HG03575 (cell line): Measurements from ENCODE around the gene SRPX2.

Experiments
- ATAC-seq: cut with Tn5 transposase; IDR thresholded peaks from one replicate; pipeline ENCODE4 v1.9.1; 2021; ENCODE audit not compliant: unreplicated experiment, insufficient number of reproducible peaks, low FRiP score; ENCODE audit errors: extremely low read depth

SRPX2 gene

GRCh38 chrX:100648458-100649417 is 4.7 kb downstream of the SRPX2 start:
- ATAC-seq, result no peak

GRCh38 chrX:100649550-100650356 is 5.8 kb downstream of the SRPX2 start:
- no peak for ATAC-seq

- ATAC-seq, result no peak
Observed at GRCh38 chrX:100650841-100651240, 6.8 kb downstream of the SRPX2 start.

DNA sequence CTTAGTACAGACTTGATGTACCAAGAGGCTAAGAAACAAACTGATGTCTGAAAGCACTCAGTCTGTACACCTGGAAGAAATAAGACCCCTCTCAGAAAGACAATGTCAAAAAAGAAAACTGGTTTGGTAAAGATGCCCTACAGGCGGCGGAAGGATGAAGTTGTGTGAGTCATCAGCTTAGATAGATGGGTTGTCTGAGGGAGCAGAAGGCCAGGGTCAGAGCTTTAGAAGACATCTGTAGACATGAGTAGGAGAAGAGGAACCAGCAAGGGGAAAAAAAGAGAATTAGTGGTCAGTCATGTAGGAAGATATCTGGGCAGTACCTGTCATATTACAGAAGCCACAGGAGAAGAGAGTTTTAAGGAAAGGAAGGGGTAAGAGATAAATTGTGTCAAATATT is 8.3 kb downstream of the SRPX2 start:
- ATAC-seq, result no peak

DNA sequence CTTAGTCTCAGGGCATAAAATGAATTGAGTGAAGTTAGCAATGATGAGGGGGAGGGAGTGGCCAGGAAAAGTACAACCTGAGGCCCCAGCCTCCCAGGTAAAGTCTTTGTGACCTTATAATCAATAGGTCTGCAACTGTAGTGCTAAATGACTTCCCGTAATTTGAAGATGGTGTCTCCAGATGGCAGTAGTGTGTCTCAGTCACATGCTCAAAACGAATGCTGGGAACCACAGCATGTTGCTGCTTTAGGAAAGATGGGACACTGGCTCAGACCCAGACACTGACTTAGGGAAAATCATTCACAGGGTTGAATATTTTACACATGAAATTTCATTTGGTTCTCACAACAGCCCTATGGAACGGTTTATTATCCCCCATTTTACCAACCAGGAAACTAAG is 10.3 kb downstream of the SRPX2 start:
- no peak for ATAC-seq

GRCh38 chrX:100658941-100659381 is 15.0 kb downstream of the SRPX2 start:
- no peak for ATAC-seq

DNA sequence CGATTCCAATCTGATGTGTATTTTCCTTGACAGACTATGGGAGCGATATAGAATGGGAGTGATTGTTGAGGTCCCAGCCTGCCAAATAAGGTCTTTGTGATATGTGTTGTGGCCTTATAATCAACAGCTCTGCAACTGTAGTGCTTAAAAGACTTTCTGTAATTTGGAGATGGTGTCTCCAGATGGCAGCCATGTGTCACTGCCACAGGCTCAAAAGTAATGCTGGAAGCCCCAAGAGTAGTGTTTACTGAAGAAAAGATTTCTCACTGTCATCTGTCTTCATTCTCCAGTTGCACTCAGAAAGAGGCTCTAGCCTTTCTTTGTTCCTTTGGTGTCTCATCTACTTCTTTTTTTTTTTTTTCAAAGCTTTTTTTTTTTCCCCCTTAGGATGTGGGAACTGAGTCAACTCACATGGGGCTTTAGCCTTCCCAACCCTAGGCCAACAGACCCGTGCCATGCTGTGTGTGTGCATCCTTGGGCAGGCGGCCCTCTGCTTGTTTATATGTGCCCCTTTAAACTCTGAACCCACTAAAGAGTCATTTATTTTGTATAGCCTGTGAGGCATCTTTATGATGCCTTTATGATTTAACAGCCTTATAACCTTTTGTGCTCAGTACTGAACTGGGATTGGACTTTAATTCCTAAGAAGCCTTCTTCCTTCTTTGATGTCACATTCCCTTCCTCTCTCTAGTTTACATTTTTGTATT is 15.6 kb downstream of the SRPX2 start:
- no peak for ATAC-seq

GRCh38 chrX:100662170-100662569 is 18.2 kb downstream of the SRPX2 start:
- ATAC-seq, result no peak

- no peak for ATAC-seq
Observed at GRCh38 chrX:100662796-100663195, 18.8 kb downstream of the SRPX2 start.

DNA sequence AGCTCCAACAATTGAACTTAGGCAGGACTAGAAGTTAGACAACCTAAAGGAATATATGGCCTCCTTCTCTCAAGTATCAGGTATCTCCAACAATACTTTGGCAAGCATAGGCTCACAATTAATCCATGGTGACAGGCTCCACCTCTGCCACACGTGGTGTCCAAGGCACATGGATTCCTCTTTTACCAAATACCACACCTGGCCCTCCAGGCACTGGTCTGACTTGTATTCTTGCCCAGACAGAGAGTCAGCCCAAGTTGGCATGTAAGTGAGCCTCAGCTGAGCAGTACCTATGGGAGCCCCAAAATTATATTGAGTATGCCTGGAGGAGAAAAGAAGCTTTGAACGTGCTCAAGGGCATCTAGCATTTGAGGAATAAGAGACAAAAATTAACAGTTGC is 19.6 kb downstream of the SRPX2 start:
- ATAC-seq, result no peak

DNA sequence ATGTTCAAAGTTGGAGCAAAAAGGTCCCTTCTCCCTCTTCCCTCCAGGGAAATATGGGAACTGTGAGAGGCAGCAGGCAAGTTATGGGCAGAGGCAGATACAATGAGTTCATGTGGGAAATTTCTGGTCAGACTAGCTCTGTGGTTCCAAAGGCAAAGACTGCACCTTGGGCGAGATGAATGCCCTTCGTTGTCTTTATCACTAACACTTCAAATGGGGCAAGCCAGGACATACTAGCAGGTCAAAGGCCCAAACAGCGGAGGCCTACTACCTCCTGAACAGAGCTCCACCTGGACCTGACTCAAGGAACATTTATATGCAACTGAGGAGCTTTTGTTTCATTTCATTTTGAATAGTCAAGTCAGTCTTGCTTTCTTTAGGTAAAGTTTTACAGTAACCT is 29.0 kb downstream of the SRPX2 start:
- no peak for ATAC-seq

DNA sequence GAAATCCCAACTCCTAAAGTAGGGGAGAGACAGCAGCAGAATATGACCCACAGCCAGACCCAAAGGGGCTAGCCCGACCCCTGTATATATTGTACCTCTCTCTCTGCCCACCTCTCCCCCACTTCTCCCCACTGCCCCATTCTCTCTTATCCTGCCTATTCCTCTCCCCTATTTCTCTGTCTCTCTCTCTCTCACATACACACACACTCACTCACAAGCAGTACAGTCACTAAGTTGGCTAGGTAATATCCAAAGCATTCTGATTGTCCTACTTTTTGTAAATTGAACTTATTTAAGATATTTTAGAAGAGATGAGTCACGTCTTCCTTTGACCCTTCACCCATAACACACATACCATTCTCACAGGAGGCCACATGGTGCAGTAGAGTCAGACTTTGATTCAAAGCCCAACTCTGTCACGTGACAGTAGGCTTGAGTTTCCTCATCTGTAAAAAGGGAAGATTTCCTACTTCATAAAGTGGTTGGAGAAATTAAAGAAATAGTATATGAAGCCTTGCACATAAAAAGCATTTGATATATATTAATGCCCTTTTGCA is 29.5 kb downstream of the SRPX2 start:
- ATAC-seq, result no peak

- ATAC-seq, result no peak
Observed at GRCh38 chrX:100674705-100675104, 30.7 kb downstream of the SRPX2 start.

- ATAC-seq, result no peak
Observed at GRCh38 chrX:100677611-100678181, 33.7 kb downstream of the SRPX2 start.

- no peak for ATAC-seq
Observed at GRCh38 chrX:100680756-100681155, 36.8 kb downstream of the SRPX2 start.

- ATAC-seq, result no peak
Observed at GRCh38 chrX:100681599-100681998, 37.6 kb downstream of the SRPX2 start.

- no peak for ATAC-seq
Observed at GRCh38 chrX:100682939-100683338, 38.9 kb downstream of the SRPX2 start.

GRCh38 chrX:100685284-100685996 is 41.4 kb downstream of the SRPX2 start:
- ATAC-seq, result peak; percentile 43
